GM21723 (cell line): ENCODE results near the gene UROC1.
"Not testable (repeated sequence)": the region's sequence is repeated elsewhere in the genome, so short reads cannot be mapped to it uniquely, and the experiment has no call there.

Experiments used
- ATAC-seq: cut with Tn5 transposase; IDR thresholded peaks from one replicate; pipeline ENCODE4 v1.9.1; 2021; ENCODE audit warnings: mild to moderate bottlenecking, moderate library complexity; ENCODE audit not compliant: unreplicated experiment

The UROC1 gene

DNA sequence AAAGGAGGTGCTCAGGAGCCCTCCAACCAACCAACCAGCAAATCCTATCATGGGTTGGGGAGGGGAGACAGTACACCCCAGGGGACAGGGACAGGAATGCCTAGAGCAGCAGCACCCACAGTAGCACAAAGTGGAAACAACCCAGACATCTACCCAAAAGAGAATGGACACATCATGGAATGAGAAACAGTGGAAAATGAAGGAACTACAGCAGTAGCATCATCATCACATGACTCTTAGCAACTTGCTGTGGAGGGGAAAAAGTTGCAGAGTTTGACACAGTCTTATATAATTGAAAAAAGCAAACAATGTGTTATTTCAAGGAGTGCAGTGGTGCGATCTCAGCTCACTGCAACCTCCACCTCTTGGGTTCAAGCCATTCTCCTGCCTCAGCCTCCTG is 30.1 kb upstream of the UROC1 start:
- ATAC-seq, result no peak

DNA sequence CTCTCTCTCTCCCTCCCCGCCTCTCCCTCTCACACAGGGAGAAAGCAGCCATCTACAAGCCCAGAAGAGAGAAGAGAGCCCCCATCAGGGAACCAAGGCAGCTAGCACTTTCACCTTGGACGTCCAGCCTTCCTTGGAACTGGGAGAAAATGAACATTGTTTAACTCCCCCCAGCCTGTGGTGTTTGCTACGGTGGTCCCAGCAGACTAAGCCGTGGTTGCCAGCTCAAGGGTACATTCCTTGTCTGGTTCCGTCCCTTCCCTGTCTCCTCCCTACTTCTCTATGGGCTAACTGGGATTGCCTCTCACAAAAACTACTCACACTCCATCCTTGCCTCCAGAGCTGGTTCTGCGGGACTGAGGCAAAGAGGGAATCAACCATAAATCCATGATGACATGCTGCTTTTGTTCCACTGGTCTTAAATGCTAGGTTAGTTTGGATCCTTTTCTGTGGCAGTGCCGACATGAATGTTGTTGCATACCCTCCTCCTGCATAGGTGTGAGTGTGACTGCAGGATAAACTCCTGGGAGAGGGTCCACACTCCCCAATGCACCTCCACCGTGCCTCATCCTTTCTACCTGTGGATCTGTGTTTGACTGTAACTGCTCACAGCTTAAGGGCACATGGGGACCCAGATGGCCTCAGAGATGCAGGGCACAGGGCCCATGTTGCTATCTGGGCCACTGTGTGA is 29.1 kb upstream of the UROC1 start:
- no peak for ATAC-seq

DNA sequence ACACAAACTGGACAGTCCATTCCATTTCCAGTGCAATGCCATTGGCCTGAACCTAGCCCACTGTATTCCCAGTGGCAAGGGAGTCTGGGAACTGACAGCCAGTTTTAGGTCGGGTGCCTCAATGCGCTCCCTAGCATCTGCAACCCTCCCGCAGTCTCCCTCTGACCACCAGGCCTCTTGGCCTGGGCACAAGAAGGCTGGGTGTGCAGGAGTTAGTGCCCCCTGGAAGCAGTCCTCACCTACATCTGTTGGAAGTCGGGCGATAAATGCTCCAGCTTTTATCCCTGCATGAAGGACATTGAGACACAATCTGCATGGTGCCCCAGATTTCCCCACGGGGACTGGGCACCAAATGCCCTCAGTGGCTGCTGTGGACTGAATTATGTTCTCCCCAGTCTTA is 28.4 kb upstream of the UROC1 start:
- no peak for ATAC-seq

DNA sequence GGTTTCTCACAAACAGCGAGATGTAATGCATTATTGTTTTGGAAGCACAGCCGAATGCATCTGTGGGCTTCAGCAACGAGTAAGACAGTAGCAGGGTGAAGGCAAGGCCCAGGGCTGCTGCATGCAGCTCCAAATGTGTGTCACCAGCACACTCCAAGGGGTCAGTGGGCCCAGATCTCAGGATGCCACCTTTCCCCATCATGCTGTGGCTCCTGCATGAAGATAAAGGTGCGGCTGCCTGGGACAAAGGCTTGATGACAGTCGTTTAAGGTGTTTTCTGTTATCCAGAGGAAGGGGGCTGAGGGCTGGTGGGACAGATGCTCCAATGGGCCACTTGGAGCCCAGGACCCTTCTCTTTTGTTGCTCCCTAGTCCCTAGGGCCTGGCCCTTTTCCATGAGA is 28.0 kb upstream of the UROC1 start:
- ATAC-seq, result no peak

DNA sequence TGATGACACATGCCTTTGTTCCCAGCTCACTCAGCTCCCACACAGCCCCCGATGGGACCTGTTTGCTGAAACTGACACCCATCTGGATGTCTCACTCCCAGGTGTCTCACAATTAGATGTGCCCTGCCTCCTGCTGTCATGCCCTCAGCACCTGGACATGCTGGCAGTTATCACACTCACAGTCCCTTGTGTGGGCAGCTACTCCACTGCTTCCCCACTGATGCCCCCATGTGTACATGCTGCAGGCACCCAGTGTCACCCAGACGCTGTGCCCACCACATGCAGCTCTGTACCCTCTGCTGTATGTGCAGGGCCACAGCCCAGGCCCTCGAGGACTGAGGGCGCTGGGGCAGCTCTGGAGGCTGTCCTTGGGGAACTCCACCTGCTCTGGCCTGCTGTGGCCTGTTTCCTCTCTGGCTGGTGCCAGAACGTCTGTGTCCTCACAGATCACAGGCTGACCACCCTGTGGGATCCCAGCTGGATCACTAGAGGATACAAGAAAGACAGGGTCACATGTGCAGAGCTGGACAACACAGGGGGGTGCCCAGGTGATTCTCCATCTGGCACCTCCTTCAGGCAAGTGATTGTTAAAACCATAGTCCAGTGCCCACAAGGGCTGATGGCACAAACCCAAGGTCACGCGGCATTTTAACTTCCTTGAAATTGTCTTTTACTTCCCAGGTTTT is 27.2 kb upstream of the UROC1 start:
- ATAC-seq, result no peak

DNA sequence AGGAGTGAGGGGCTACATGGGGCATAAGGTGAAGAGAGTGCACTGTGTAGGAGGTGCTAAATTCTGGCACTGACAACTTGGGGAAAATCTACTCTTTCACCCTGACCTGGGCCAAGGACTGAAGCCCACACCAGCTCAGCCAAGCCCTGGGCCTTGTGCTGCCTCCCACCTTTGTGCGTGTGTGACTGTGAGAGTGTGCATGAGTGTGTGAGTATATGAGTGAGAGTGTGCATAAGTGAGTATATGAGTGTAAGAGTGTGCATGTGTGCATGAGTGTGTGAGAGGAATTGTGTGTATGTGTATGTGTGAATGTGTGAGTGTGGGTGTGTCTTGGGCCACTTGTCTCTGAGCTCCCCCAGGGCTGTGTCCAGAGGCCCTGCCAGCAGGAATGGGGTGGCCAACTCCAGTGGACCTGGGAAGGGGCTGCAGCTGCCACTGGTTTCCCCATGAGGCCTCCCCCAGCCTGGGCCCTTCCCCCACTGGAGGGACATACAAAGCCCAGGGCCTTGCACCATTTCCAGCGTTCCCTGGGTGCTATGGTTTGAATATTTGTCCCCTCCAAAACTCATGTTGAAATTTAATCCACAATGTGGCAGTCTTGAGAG is 26.0 kb upstream of the UROC1 start:
- ATAC-seq, result no peak

DNA sequence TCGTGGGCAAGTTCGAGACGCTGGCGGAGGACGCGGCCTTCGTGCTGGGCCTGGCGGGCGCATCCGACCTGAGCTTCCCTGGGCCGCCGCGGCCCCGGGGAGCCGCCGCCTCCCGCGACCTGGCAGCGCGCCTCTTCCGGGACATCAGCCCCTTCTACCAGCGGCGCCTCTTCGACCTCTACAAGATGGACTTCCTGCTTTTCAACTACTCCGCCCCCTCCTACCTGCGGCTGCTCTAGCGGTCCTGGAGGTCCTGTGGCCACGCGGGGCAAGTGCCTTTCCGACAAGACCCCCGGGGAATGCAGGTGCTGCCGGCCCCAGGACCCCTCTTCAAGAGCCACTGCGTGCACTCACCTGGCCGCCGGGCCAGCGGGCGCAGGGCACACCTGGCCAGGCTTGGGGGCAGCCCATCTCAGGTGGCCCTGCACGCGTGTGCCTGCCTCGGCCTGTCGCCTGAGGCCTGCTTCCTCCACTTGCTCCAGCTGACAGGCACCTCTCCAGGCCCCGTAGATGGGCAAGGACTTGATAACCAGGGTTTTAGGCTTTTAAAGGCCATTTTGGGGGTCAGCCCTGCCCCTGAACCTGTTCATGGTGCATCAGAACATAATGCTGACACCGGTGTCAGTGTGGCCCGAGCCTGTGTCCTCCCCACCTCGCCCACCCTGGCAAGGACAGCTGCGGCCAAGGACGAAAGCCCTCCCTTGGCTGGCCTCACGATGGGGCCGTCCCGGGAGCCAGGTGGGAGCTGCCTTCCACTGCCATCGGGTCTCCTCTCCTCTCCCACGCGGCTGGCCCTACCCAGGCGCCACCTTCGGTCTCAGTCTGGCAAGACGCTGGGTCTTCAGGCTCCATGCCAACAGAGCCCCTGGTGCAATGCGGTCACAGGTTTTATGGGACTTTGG is 25.0 kb upstream of the UROC1 start:
- no peak for ATAC-seq

DNA sequence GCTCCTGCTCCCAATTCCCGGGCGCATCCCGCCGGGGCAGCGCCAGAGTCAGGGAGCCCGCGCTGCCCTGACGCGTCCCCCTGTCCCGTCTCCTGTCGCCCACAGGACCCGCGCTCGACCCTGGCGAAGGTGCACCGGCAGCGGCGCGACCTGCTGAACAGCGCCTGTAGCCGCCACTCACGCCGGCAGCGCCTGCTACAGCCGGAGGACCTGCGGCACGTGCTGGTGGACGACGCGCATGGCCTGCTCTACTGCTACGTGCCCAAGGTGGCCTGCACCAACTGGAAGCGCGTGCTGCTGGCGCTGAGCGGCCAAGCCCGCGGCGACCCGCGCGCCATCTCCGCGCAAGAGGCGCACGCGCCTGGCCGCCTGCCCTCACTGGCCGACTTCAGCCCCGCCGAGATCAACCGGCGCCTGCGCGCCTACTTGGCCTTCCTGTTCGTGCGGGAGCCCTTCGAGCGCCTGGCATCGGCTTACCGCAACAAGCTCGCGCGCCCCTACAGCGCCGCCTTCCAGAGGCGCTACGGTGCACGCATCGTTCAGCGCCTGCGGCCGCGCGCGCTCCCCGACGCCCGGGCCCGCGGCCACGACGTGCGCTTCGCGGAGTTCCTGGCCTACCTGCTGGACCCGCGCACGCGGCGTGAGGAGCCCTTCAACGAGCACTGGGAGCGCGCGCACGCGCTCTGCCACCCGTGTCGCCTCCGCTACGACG is 24.2 kb upstream of the UROC1 start:
- ATAC-seq, result no peak

DNA sequence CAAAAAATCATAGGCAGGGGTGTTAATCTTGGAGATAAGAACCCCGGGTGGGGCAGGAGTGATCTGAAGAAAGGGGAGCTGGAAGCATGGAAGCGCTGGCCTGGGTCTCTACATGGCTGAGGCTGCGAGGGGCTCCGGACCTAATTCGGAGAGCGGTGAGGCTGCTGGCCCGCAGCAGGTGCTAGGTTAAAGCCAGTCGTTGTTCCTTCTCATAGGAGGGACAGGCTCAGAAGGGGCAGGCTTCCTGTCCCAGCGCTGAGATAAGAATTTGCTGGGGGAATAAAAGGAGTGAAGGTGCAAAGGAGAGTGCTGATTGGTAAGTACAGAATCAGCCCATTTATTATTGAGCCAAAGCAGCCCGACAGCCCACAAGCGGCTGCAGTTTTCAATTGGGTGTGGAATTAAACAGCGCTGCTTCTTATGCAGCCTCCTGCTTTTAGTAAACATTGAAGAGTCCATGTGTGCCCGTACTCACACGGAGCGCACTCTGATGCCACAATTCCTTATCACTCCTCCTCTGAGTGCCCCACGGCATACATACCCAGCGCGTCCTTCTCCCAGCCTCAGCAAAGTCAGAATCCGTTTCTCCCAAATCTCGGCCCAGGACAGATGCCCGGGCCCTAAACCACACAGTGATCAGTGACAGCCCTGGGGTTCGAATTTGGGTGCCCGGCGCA is 23.5 kb upstream of the UROC1 start:
- ATAC-seq, result no peak

DNA sequence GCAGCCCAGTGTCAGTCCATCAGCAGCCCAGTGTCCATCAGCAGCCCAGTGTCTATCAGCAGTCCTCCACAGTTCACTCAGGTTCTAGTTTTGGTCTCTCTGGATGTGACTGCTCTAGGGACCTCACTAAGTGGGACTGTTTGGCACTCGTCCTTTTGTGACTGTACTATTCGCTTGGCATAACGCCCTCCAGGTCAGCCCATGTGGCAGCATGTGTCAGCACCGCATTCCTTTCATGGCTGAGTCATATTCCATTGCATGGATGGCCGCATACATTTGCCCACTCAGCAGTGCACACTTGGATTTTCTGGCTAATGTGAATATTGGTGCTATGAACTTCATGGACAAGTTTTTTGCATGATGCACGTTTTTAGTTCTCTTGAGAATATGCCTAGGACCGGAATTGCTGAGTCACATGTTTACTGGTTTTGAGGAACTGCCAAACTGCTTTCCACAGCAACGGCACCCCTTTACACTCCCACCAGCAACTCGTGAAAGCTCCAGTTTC is 22.8 kb upstream of the UROC1 start:
- no peak for ATAC-seq

DNA sequence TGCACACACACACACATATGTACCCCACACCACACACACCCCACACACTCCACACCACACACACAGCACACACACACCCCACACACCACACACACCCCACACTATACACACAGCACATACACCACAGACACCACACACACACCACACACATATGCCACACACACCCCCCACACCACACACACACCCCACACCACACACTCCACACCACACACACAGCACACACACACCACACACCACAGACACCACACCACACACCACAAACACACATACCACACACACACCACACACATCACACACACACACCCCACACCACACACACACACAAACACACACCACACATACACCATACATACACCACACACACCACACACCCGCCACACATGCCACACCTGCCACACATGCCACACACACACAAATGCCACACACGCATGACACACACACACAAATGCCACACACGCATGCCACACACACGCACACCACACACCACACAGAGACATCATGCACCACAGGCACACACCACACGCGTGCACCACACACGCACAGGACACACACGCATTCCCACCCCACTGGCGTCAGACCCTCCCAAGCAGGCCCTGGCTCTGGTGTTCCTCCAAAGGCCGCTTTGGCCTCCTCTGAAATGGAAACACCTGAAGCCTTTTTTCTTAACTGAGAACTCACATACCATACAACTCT is 22.1 kb upstream of the UROC1 start:
- ATAC-seq, result no peak

DNA sequence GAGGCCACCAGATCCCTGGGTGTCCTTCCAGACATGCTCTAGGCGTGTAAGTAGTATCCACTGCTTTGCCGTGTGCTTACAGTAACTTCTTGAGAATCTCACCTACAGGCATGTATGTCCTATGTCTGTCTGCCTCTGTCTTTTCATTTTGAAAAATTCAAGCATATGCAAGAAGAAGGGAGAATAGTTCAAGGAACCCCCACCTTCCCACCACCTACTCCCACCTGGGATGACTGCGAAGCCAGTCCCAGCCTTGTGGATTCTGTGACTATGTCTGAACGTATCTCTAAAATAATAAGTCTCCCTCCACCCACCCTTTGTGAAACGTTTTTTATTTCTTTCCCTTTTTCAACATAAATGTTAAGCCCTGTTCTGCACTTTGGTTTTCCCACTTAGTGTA is 21.4 kb upstream of the UROC1 start:
- no peak for ATAC-seq

DNA sequence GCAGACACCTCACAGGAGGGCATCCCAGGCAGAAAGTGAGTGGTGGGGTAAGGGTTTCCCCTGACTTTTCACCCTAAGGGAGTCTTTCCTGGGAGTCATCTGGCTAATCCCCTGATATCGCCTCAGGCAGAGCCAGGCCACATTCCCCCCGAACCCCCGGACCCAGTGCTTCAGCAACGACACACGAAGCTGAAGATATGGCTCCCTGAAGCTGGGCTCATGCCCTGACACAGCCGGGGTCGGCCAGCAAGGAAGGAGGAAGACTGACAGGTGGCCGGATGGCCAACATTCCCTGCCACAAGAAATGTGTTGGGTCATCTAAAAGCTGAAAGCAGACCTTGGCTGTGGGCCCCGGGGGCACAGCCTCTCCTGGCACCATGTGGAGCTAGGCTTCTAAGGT is 20.7 kb upstream of the UROC1 start:
- ATAC-seq, result no peak

DNA sequence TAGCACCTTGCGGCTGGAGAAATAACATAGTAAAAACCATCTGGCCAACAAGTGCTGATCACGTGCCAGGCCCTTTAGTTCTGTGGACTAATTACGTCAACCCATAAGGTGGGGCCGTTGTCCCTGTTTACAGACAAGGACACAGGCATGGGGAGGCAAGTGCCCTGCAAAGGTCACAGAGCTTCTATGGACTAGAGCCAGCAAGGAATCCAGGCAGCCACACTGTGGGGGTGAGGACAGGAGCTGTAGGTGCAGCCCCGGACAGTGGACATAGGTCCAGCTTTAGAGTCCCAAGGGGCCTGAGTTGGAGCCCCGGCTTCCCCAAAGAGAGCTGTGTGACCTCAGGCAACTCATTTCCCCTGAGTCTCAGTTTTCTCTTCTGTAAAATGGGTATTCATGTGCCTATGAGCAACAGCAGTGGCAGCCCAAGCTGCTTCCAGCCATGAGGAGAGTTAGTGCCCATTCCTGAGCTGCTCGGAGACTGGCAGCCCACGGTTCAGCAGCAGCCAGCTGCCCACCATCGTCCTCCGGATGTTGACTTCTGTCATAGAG is 20.2 kb upstream of the UROC1 start:
- ATAC-seq, result no peak

DNA sequence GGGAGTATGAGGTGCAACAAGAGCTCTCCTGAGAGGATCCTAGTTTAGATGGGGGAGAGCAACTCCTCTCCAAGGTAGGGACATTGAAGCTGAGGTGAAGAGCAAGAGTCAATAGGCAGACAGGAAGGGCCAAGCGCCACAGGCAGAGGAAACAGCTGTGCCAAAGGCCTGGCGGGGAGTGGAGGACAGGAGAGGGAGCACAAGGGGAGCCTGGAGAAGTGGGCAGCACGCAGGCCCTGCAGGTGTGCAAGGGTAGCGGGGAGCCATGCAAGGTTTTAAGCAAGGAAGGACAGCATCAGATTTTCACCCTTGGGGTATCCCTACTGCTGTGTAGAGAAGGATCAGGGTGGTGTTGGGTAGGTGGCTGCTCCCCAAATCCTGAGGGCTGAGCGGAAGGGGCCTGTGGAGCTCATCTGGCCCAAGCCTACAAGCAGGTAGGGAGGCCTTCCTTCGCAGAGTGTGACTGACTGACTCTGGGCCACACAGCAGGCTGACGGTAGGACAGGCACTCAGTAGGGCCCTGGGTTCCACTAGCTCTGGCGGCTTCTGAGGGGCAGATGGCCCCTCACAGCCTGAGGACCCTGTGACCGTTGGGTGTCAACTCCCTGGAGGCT is 19.6 kb upstream of the UROC1 start:
- ATAC-seq, result no peak

DNA sequence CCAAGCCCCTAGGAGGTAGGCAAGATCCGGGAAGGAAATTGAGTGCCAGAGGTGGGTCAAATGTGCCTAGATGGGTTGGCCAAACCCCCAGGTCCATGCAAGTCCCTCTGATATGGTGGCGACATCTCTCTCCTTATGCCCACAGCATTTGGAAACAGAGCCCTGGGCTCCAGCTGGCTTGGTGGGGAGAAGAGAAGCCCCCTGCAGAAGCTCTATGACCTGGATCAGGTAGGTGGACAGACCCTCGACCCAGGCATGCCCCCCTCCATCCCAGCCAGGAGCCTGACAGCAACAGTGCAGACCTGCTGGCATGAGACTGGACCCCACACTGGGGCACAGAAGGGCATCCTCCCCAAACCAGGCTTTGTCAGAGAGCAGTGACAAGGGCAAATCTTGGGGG is 18.6 kb upstream of the UROC1 start:
- no peak for ATAC-seq

DNA sequence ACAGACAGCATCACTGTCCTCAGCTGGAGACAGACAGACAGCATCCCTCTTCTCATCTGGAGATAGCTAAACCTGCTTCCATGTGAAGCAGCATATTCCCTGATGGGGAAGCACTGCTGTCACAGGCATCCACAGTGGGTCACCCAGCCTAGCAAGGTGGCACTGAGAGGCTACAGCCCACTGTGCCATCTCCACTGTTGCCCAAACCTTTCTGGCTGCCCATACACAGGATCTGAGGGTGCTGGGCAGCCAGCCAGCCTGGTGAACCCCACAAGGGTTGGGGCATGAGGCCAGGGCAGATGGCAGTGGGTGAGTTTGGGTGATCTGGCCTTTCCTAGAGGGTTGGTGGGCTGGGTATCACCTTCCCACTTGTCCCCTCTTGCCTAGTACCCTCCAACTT is 18.1 kb upstream of the UROC1 start:
- no peak for ATAC-seq

DNA sequence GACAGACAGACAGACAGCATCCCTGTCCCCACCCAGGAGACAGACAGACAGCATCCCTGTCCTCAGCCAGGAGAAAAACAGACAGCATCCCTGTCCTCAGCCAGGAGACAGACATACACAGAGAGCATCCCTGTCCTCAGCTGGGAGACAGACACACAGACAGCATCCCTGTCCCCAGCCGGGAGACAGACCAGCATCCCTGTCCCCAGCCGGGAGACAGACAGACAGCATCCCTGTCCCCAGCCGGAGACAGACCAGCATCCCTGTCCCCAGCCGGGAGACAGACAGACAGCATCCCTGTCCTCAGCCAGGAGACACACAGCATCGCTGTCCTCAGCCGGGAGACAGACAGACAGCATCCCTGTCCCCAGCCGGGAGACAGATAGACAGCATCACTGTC is 17.1 kb upstream of the UROC1 start:
- not testable (repeated sequence) for ATAC-seq

DNA sequence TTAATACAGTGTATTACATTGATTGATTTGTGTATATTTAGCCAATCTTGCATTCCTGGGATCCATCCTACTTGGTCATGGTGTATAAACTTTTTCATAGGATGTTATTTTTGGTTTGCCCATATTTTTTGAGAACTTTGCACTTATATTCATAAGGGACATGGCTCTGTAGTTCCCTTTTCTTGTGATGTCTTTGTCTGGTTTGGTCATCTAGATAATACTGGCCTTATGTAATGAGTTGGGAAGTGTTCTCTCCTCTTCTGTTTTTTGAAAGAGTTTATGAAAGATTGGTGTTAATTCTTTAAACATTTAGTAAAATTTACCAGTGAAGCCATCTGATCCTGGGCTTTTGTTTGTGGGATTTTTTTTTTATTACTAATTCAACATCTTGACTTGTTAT is 15.9 kb upstream of the UROC1 start:
- ATAC-seq, result no peak
